Dermis blood vessel endothelial cell (primary cell): ENCODE data around the gene PRKACA. TPM values are rescaled to one million over a fixed set of nuclear protein-coding genes. Genes with fewer than 3 reads are reported as not detected.

ENCODE experiments used
- DNase-seq: peaks from one replicate; pipeline ENCODE4 v3.0.0; 2010
- total RNA-seq: library from RNA; depleted of rRNA; stranded (reverse); fragments of >200 nt; gene quantifications from 2 replicates; pipeline ENCODE4 v1.2.3, GENCODE V29; 2014

Gene PRKACA
- total RNA-seq, 1 donor from 2014 or later: 42.7 TPM

DNA sequence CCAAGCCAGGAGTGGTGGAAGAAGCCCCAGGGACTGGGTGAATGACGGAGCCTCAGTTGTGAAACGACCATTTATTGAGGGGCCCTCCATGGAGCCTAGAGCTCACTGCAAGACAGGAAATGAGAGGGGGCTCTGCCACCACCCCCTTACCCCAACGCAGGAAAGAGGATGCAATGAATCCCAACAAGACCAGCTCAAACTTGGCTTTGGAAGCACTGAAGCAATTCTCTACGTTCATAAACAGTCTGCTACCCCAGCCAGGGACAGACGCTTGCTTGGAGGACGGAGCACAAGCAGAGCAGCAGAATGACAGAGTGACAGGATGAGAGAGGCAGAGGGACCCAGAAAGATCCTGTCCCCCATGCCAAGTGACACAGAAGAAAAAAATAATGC, 1.0 kb downstream of the PRKACA start:
- no peak for DNase-seq

DNA sequence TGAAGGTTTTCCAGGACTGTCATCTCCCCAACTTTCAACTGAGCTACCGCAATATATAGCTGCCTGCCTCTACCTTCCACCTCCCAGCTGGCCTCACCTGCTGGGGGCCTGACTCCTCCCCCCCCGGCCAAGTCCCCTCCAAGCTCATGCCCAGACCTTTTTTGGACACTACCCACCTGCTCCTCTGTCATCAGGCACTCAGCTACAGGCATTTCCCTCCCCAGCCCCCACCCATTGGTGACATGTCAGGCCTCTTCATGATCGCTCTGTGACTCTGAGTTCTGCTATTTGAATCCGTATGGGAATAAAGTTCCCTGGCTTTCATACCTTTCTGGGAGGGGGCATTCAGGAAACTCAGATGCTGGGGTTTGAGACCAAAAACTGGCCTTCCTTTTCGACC, 1.8 kb downstream of the PRKACA start:
- DNase-seq: no peak

DNA sequence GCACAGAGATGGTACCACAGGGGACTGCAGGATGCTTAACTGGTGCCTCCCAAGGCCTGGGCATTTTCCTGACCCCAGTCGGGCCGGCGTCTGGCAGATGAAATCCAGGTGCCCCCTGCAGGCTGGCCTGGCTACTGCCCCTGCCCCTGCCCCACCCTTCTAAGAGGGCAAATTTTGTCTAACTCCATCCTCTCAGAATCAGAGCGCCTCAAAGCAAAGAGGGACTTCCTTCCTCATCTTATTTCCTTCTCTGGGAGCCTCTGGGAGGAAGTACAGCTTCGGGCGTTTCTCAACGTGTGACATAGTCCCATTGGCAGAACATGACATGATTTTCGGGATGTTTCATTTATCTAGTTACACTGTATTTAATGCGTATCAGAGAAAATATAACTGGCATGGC, 2.7 kb downstream of the PRKACA start:
- DNase-seq: peak; percentile 69

DNA sequence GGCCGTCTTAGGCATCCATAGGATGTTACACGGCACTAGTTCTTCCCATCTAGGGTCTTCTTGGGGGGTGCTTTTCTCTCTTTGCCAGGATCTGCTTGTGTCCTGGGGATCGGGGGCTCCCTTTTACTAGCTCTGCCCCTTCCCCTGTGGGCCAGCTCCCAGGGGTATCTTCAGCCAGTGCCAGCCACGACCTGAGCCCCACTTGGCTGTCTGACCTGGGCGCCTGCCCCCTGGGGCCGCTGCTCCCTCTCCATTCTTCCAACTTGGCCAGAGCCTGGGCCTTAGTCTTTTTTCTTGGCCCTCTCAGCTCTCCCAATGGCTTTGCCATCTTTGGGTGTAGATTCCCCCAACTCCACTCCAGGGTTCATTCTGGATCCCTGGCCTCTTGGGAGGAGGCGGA, 3.1 kb downstream of the PRKACA start:
- no peak for DNase-seq

DNA sequence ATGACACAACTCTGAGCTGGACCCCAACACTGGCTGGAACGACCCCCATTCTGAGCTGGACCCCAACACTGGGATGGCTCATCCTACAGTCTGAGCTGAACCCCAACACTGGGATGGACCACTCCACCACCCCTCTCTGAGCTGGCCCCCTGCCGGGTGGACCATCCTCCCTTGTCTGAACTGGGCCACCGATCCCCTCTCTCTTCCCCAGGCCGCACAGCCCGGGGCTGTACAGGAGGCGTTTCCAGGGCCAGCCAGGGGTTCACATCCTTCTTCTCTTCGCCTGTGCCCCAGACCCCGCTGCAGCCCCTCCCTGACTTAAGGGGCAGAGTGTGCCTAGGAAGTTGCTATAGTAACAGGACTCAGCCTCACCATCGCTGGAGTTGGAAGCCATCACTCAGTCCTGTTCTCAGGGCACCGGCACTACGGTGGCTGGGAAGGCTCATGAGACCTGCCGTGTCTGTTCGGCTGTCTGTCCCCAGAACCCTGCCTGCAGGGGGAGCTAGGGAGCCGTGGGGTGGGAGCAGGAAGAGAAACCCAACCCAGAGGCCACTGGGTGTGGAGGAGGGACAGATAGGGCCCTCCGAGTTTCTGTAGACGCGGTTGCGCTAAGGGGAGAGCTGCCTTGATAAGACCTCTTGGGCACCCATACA, 3.7 kb downstream of the PRKACA start:
- DNase-seq: no peak

DNA sequence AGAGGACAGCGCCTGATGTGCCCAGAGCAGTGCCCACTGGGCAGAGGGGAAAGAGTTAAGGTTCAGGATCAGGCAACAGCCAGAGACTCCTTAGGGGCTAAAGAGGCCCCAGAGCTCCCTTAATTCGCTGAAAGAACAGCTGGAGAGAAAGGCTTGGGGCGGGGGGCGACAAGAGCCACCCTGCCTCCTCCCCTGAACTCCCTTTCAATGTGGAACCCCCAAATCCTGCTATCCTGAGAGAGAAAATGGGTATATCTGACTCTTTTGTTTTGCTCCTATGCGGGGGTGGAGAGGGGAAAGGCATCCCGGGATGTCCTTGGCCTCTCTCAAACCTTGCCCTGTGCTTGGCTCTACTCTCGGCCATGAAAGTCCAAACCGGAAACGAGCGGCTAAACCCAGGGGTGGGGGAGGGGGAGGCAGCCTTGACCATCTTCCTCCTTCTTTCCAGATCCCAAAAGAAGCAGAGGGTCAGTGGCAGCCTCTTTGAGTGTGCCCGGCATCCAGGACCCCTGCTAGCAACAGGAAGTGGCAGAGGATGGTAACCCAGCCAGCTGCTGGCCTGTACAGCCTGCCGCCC, 4.7 kb downstream of the PRKACA start:
- peak; percentile 36 for DNase-seq

DNA sequence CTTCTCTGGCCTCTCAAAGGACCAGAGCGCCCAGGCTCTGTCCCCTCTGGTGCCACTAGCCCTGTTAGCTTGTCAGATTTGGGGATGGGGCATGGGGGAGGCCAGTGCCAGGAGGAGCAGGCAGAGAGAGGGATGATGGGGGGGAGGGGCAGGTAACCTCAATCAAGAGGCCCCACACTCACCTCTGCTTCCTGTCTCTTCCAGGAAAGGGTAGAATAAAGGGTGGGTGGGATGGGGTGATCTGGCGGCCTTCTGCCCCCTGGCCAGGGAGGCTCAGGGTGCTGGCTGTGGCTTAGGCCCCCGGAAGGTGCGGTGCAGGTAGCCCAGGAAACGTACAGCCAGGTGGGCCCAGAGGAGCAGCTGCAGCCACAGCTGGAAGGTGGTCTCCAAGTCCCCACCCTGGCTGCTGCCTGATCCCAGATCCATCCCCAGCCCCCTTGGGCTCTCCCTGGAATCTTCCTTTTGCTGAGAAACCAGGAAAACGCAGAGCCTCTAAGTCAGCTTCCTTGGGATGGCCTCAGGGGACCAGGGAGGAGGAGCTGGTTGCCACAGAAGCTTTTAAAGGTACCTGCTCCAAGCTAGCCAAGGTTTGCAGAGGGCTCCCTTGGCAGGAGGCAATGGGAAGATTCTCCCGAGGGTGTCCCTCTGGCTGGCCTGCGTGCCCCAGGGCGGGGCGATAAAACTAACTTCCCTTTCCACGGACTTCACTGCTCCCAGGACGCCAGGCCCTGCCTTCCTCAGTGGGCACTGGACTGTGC, 5.3 kb downstream of the PRKACA start:
- DNase-seq: no peak

DNA sequence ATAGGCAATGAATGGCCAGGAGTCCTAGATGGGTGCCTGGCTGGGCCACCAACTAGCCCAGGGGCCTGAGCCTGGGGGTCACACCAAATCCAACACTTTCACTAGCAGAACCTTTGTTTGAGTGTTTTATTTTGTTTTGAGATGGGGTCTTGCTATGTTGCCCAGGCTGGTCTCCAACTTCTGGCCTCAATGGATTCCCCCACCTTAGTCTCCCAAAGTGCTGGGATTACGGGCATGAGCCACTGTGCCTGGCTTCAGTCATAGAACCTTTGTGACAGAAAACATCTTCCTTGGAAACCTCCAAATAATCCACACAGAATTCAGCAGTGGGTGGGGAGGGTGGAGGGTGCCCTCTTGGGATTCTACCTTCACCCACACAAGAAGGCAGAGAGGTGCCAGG, 6.1 kb downstream of the PRKACA start:
- DNase-seq: no peak

DNA sequence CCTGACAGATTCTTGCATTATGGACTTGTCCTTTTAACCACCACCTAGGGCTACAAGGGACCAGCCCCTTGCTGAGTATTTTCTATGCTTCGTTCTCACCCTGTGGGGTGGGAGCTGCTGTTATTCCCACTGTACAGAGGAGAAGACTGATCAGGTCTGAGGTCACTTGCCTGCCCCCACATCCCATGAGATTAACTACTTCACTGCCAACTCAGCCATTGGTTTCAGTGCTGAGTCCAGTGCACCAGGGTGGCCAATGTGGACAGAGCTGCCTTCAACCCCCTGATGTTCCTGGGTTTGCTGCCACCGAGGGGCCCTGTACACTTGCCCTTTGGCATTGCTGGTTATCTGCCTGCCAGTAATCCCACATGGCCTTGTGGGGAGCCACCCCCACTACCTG, 6.9 kb downstream of the PRKACA start:
- no peak for DNase-seq

DNA sequence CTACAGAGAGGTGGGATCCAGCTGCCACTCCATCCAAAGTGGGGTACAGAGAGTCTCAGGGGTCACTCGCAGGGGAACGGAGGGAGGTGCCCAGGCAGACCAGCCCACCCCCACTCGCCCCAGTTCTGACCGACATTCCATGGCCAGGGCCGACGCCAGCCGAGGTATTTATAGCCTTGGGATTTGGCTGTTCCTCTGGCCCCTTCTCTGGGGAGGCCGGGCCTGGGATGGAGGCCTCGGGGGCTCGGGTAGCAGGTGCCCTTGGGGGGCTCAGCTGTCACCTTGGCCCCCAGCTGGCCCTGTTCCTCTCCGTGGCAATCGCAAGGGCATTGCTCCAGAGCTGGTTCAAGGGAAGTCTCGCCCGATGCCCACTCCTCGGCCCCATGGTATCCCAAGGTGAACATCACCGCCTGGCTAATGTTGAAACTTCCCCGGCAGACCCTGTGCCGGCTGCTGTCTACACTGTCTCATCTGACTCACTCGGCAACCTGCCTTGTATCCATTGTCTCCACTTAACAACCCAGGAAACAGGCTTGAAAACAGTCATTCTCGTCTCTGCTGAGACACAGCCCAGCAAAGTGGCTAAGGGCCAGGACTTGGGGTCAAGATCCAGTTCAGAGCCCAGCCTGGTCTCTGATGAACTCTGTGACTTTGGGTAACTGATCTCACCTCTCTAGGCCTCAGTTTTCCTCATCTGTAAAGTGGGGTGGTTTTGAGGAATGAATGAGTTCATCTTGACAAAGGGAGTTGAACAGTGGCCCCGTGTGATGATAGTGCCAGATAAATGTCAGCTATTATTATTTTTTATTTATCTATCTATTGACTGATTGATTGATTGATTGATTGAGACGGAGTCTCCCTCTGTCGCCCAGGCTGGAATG, 9.7 kb downstream of the PRKACA start:
- DNase-seq: peak; percentile 91

DNA sequence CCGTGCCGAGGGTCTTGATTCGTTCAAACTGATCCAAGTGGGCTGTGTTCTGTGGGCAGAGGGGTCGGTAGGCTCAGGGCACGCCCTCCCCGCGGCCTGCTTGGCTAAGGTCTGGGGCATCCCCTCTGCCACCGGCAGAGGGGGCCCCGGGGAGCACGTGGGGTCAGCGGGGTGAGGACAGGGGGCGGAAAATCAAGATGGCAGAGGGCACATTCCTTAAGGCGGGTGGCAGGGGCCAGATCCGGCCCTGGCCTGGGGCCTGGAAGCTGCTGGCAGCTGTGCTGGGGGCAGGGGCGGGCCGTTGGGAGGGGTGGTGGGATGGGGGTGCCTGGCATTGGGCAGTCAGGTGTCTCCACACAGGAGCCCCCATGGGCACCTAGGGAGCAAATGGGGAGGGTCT, 10.7 kb downstream of the PRKACA start:
- DNase-seq: no peak

DNA sequence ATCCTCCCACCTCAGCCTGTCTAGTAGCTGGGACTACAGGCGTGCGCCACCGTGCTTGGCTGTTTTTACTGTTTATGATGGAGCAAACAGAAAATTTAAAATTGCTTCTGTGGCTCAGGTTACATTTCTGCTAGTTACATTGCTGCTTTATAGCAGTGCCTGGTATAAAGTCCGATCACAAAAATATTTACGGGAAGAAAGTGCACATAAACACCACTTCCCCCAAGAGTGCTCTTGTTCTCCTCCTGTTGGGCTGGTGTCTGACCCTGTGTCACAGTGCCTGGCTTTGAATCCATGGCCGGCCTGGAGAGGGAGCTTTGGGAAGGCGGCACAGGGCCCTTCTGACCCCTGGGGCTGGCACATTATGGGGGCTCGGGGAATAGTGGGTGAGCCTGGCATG, 11.9 kb downstream of the PRKACA start:
- no peak for DNase-seq

DNA sequence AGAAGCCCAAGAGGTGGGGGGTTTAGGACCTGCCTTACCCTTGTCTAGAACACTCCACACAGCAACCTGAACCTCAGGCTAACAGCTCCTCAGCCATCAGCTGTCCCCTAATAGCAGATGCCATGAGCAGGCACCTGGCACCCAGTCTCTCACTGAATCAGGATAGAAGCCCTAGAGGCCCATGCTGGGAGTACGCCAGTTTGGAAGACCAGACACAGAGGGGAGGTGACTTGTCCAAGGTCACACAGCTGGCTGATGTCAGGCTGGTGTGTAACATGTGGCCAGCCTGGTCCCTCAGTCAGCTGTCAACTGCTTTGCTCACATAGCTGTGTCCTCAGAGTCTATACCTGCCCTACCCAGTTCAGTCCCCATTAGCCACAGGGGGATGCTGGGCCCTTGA, 14.3 kb downstream of the PRKACA start:
- no peak for DNase-seq

DNA sequence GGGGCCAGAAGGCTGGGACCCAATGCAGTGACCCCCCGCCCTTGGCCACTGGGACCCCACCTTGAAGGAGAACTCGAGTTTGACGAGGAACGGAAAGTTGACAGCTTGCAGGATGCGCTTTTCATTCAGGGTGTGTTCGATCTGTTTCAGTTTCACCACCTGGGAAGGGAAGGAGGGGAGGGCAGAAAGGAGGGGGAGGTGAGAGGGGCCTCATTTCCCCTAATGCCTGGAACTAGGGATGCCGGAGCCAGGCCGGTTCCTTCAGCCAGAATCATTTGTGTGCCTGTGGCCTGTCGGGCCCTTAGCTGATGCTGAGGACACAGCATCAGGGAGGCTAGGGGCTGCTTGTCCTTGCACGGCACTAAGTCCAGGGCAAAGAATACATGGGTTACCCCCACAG, 14.8 kb downstream of the PRKACA start:
- DNase-seq: no peak

DNA sequence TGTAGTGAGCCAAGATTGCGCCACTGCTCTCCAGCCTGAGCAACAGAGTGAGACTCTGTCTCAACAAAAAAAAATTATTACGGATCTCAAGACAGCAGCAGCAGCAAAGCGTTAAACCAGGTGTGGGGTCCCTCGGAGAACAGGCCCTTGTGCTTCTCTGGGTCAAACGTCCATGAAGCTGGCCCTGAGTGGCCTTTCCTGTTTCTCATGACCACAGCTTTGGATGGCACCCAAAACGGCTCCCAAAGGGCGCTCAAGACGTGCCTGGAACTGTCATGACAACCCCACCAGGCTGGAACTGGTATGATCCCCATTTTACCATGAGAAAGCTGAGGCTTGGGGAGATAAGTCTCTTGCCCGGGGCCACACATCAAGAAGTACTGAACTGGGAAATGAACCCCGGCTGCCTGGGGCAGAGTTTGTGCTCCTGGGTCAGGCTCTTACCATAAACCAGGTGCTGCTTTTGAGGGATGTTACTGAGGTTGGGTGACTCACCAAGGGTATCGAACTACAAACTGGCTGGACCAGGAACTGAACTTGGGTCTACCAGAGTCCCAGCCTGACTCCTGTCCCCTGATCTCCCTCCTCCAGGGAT, 15.4 kb downstream of the PRKACA start:
- no peak for DNase-seq

DNA sequence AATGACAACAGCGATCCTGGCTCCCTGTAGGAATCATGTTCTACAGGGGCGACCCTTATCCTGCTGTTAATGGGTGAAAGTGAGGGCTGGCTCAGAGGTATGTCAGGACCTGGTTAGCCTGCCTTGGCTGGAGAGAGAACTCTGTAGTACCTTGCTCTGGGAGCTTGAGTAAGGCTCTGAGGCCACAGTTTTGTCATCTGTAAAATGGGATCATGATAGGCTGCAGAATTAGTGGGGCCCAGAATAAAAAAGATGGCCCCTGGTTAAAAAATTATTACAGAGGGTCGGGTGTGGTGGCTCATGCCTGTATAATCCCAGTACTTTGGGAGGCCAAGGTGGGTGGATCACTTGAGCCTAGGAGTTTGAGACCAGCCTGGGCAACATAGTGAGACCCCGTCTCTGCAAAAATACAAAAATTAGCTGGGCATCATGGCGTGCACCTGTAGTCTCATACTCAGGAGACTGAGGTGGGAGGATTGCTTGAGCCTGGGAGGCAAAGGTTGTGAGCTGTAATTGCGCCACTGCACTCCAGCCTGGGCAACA, 16.5 kb downstream of the PRKACA start:
- no peak for DNase-seq

DNA sequence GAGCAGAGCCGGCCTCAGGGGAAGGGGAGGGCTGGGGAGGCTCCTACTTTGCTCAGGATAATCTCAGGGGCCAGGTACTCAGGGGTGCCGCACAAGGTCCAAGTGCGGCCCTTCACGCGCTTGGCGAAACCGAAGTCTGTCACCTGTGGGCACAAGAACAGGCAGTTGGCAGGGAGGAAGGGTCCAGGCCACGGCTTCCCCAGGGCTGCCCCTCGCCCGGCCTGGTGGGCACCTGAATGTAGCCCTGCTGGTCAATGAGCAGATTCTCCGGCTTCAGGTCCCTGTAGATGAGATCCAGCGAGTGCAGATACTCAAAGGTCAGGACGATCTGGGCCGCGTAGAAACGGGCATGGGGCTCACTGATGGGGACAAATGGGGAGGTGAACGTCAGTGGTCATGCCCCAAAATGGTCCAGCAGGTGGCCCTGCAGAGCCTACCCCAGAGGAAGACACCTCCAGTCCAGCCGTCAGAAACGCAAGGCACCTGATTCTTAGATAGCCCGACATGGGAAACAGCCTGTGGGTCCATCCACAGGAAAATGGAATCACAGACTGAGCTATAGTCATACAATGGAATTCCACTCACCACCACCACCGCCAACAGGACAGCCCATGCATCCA, 19.9 kb downstream of the PRKACA start:
- peak; percentile 30 for DNase-seq

DNA sequence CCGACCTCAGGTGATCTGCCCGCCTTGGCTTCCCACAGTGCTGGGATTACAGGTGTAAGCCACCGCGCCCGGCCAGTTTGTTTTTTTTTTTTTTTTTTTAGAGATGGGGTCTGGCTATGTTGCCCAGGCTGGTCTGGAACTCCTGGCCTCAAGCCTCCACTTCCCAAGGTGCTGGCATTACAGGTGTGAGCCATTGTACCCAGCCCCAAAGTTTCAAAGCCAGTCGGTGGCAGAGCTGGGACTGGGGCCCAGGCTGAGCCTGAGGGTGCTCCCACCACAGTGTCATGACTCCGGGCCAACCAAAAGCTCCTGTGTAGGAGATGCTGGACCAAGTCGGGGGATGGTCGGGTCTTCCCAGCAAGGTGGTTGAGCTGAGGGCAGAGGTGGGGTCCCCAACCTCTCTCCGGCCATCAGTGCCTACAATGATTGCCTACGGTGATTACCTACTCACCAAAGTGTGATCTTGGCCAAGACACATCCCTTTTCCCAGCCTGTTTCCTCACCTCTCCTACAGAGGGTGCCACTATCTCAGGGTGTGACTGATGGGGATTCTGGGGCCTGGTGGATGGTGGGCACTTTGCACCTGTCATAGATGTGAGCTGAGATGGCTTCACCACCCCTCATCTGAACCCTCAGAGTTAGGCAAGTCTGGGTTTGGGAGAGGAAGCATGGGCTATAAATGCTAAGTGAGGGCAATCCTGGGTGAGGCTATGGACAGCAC, 21.1 kb downstream of the PRKACA start:
- no peak for DNase-seq

DNA sequence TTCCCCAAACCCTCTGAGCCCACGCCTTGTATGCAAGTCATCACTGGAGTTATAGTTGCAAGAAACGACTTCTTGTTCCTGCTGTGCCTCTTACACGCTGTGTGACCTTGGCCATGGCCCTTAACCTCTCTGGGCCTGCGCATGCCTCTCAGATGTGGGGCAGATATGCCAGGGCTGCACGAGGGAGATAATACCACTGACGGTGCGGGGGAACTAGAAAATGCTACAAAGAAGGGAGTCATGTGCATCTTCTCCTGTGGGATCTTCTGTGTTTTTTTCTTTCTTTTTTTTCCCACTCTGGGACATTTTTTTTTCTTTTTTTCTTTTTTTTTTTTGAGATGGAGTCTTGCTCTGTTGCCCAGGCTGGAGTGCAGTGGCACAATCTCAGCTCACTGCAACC, 22.7 kb downstream of the PRKACA start:
- DNase-seq: no peak

DNA sequence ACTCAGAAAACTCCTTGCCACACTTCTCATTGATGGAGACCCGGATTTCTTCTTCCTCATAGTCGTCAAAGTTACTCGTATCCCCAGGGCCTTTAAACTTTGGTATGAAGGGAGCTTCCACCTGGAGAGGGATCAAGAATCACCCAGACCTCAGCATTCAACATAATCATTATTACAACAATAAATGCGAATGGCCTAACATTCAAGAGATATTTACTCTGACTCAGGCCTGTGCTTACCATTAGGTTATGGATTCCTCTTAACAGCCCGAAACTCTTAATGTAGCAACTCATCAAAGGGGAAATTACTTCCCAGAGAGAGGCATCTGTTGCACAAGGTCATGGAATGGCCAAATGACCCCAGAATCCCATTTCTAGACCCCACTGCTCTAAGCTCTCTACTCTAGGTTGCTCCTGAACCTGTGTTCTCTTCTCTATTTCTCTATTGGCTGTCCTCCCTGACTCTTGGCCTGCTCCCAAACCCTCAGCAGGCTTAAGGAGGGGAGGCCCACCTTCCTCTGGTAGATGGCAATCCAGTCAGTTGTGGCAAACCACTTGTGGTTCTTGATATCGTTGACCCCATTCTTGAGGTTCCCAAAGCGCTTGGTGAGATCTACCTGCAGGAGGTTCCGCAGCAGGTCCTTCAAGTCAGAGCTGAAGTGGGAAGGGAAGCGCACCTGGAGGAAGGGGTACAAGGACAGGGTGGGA, 24.3 kb downstream of the PRKACA start:
- DNase-seq: no peak
